HepG2 (cell line): Measurements from ENCODE around the gene ZNF772. TPM values are rescaled to one million over a fixed set of nuclear protein-coding genes. Genes with fewer than 3 reads are reported as not detected.

ENCODE experiments used
- BRD4 ChIP-seq: sonication (generic); formaldehyde crosslinking; IDR thresholded peaks from 2 replicates; pipeline ENCODE4 v1.4.0; 2020; ENCODE audit warnings: missing genetic modification reagents
- FOSL1 ChIP-seq: sonication (generic); formaldehyde crosslinking; IDR thresholded peaks from 2 replicates; pipeline ENCODE4 v1.9.0; 2021; ENCODE audit warnings: missing genetic modification reagents, borderline replicate concordance
- FOXP4 ChIP-seq: sonication (generic); formaldehyde crosslinking; IDR thresholded peaks from 2 replicates; pipeline ENCODE4 v1.4.0; 2020; ENCODE audit warnings: missing genetic modification reagents
- GPBP1L1 ChIP-seq: sonication (generic); formaldehyde crosslinking; IDR thresholded peaks from 2 replicates; pipeline ENCODE4 v1.5.0; 2020; ENCODE audit warnings: mild to moderate bottlenecking, missing genetic modification reagents
- GTF2F1 ChIP-seq: fragments of 150-350 bp; IDR thresholded peaks from 2 replicates; pipeline ENCODE4 v1.6.1; 2014; ENCODE audit warnings: low read length
- HOXD1 ChIP-seq: sonication (generic); formaldehyde crosslinking; IDR thresholded peaks from 2 replicates; pipeline ENCODE4 v1.5.0; 2020; ENCODE audit warnings: missing genetic modification reagents
- JUND ChIP-seq: sonication (generic); formaldehyde crosslinking; IDR thresholded peaks from 2 replicates; pipeline ENCODE4 v1.8.0; 2022; ENCODE audit warnings: mild to moderate bottlenecking, missing genetic modification reagents
- MTA1 ChIP-seq: sonication (generic); formaldehyde crosslinking; IDR thresholded peaks from 2 replicates; pipeline ENCODE4 v1.4.0; 2020; ENCODE audit warnings: missing genetic modification reagents, mild to moderate bottlenecking, borderline replicate concordance
- PHF20 ChIP-seq: sonication (generic); formaldehyde crosslinking; IDR thresholded peaks from 2 replicates; pipeline ENCODE4 v1.5.0; 2020; ENCODE audit warnings: mild to moderate bottlenecking, missing genetic modification reagents
- PHF21A ChIP-seq: sonication (generic); formaldehyde crosslinking; IDR thresholded peaks from 2 replicates; pipeline ENCODE4 v1.5.0; 2020; ENCODE audit warnings: mild to moderate bottlenecking, missing genetic modification reagents
- SETDB1 ChIP-seq: sonication (generic); formaldehyde crosslinking; IDR thresholded peaks from 2 replicates; pipeline ENCODE4 v1.5.1; 2020; ENCODE audit warnings: missing genetic modification reagents, mild to moderate bottlenecking, borderline replicate concordance
- SMAD1 ChIP-seq: sonication (generic); formaldehyde crosslinking; IDR thresholded peaks from 2 replicates; pipeline ENCODE4 v1.4.0; 2020; ENCODE audit warnings: missing genetic modification reagents, low read depth, mild to moderate bottlenecking, borderline replicate concordance
- SP5 ChIP-seq: IDR thresholded peaks from 2 replicates; pipeline ENCODE4 v1.6.1; 2016; ENCODE audit warnings: low read depth, borderline replicate concordance
- ZNF282 ChIP-seq: fragments of 450-650 bp; IDR thresholded peaks from 2 replicates; pipeline ENCODE4 v1.6.1; 2018; ENCODE audit not compliant: partially characterized antibody
- ZNF468 ChIP-seq: sonication (generic); formaldehyde crosslinking; IDR thresholded peaks from 2 replicates; pipeline ENCODE4 v1.8.0; 2022; ENCODE audit warnings: mild to moderate bottlenecking, moderate library complexity, missing genetic modification reagents
- ZNF496 ChIP-seq: sonication (generic); formaldehyde crosslinking; IDR thresholded peaks from 2 replicates; pipeline ENCODE4 v1.8.1; 2023; ENCODE audit warnings: mild to moderate bottlenecking, moderate library complexity, missing genetic modification reagents; ENCODE audit not compliant: insufficient replicate concordance
- ZNF580 ChIP-seq: IDR thresholded peaks from 2 replicates; pipeline ENCODE4 v1.6.1; 2016; ENCODE audit warnings: low read depth, borderline replicate concordance
- polyA plus RNA-seq, 8 experiments: library from polyadenylated mRNA; depleted of rRNA in 3 of 8; stranded (reverse) in 7 of 8; unstranded in 1 of 8; fragments of >200 nt; fragmentation: Illumina TruSeq in 4 of 8; extraction: Trizol in 4 of 8; gene quantifications; 2 replicates each; pipeline versions ENCODE4 v1.2.1 to v1.2.3, GENCODE V29; 2011 to 2016; ENCODE audit warnings: low read depth in 4 of 8, missing spikeins in 1 of 8, mixed read lengths in 1 of 8; ENCODE audit not compliant: insufficient read depth in 1 of 8
- total RNA-seq, 5 experiments: library from RNA; depleted of rRNA; stranded (reverse); fragments of >200 nt; fragmentation: Illumina TruSeq; extraction: Trizol; gene quantifications; 2 replicates each; pipeline ENCODE4 v1.2.3, GENCODE V29; 2016; ENCODE audit warnings: low read depth in 1 of 5
- TF ChIP-seq, protein P1 (sequence below): sonication (generic); formaldehyde crosslinking; conservative IDR thresholded peaks from 2 replicates; pipeline ENCODE4 v1.5.0; 2020; ENCODE audit warnings: missing genetic modification reagents
- TF ChIP-seq, protein P2 (sequence below): sonication (generic); formaldehyde crosslinking; IDR thresholded peaks from 2 replicates; pipeline ENCODE4 v1.9.0; 2021; ENCODE audit warnings: missing genetic modification reagents, mild to moderate bottlenecking, borderline replicate concordance
- TF ChIP-seq, protein P3 (sequence below): sonication (generic); formaldehyde crosslinking; IDR thresholded peaks from 2 replicates; pipeline ENCODE4 v1.8.0; 2022; ENCODE audit warnings: missing genetic modification reagents, mild to moderate bottlenecking, inconsistent platforms, borderline replicate concordance

Gene ZNF772
- total and polyA plus RNA-seq, 2 of the 13 experiments (the other 11 are each of a cell fraction or from before 2014, with no cell fraction given) = 3.1 to 17.2 TPM

GRCh38 chr19:57435062-57435978 lies 42.0 kb downstream of the ZNF772 start, which contains the start of gene ZNF749 (continued):
- TF ChIP-seq, protein P1, sequence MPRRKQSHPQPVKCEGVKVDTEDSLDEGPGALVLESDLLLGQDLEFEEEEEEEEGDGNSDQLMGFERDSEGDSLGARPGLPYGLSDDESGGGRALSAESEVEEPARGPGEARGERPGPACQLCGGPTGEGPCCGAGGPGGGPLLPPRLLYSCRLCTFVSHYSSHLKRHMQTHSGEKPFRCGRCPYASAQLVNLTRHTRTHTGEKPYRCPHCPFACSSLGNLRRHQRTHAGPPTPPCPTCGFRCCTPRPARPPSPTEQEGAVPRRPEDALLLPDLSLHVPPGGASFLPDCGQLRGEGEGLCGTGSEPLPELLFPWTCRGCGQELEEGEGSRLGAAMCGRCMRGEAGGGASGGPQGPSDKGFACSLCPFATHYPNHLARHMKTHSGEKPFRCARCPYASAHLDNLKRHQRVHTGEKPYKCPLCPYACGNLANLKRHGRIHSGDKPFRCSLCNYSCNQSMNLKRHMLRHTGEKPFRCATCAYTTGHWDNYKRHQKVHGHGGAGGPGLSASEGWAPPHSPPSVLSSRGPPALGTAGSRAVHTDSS (CRISPR knock-in tag) = no peak
- TF ChIP-seq PHF20 (CRISPR knock-in tag) (peak; percentile 71; the same call in 1 of the 2 replicates), ZNF580 (CRISPR knock-in tag) (no peak), HOXD1 (CRISPR knock-in tag) (no peak), FOXP4 (CRISPR knock-in tag) (no peak; the same call in 1 of the 2 replicates), MTA1 (no peak; the same call in 1 of the 2 replicates), GPBP1L1 (CRISPR knock-in tag) (no peak), ZNF468 (CRISPR knock-in tag) (no peak), SP5 (CRISPR knock-in tag) (no peak), ZNF282 (no peak), JUND (no peak), BRD4 (no peak; the same call in 1 of the 2 replicates), ZNF496 (CRISPR knock-in tag) (no peak), PHF21A (CRISPR knock-in tag) (no peak), SMAD1 (CRISPR knock-in tag) (peak; percentile 54; the same call in 1 of the 2 replicates), FOSL1 (CRISPR knock-in tag) (no peak), SETDB1 (CRISPR knock-in tag) (no peak), GTF2F1 (no peak)
- TF ChIP-seq, protein P2, sequence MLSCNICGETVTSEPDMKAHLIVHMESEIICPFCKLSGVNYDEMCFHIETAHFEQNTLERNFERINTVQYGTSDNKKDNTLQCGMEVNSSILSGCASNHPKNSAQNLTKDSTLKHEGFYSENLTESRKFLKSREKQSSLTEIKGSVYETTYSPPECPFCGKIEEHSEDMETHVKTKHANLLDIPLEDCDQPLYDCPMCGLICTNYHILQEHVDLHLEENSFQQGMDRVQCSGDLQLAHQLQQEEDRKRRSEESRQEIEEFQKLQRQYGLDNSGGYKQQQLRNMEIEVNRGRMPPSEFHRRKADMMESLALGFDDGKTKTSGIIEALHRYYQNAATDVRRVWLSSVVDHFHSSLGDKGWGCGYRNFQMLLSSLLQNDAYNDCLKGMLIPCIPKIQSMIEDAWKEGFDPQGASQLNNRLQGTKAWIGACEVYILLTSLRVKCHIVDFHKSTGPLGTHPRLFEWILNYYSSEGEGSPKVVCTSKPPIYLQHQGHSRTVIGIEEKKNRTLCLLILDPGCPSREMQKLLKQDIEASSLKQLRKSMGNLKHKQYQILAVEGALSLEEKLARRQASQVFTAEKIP (CRISPR knock-in tag) = no peak
- TF ChIP-seq, protein P3, sequence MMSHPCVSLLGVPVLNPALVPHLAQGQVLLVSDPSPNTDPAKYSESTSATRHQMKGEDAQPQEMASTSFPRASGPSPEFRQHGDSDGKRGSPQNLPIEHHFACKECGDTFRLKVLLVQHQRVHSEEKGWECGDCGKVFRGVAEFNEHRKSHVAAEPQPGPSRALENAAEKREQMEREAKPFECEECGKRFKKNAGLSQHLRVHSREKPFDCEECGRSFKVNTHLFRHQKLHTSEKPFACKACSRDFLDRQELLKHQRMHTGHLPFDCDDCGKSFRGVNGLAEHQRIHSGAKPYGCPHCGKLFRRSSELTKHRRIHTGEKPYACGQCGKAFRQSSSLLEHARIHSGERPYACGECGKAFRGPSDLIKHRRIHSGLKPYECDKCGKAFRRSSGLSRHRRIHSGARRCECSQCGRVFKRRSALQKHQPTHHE (CRISPR knock-in tag) = peak; percentile 62; the same call in 1 of the 2 replicates
